ENCODE results near the gene OR56A5.

Gene OR56A5, protein sequence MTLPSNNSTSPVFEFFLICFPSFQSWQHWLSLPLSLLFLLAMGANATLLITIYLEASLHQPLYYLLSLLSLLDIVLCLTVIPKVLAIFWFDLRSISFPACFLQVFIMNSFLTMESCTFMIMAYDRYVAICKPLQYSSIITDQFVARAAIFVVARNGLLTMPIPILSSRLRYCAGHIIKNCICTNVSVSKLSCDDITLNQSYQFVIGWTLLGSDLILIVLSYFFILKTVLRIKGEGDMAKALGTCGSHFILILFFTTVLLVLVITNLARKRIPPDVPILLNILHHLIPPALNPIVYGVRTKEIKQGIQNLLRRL

DNA sequence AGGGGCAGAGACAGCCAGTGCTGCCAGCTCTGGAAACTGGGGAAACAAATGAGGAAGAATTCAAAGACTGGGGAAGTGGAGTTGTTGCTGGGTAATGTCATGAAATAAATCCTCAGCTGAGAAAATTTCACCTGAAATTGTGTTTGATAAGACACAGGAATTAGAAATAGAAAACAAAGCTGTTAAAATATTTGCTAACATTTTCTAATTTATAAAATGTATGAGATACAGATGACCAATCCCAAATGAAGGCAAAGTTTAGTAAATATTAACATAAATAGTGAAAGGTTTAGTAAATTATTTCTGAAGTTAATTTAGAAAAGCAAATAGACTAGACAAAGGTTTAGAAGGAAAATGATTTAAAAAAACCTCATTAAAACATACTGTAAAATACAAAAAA, at the start of gene OR56A5:
Gene OR56A5, minus strand, starts transcription at position 101 of the 400 bp plus-strand sequence. Its CDS starts 0 bp downstream, at position 101.
- Histone ChIP-seq H3K27ac (no peak within 1 kb of the TSS), H3K9me3 (no peaks in the 10 kb centered on the region), H3K4me3 (no peak within 1 kb of the TSS), H3K4me1 (no peaks in the 10 kb centered on the region), H3K27me3 (no peaks in the 10 kb centered on the region), H3K36me3 (no peaks in the 10 kb centered on the region)
- intact Hi-C loops (cut with DNase I; ENCODE audit: low total_unique reads): no loop called here
- TF ChIP-seq, protein P1, sequence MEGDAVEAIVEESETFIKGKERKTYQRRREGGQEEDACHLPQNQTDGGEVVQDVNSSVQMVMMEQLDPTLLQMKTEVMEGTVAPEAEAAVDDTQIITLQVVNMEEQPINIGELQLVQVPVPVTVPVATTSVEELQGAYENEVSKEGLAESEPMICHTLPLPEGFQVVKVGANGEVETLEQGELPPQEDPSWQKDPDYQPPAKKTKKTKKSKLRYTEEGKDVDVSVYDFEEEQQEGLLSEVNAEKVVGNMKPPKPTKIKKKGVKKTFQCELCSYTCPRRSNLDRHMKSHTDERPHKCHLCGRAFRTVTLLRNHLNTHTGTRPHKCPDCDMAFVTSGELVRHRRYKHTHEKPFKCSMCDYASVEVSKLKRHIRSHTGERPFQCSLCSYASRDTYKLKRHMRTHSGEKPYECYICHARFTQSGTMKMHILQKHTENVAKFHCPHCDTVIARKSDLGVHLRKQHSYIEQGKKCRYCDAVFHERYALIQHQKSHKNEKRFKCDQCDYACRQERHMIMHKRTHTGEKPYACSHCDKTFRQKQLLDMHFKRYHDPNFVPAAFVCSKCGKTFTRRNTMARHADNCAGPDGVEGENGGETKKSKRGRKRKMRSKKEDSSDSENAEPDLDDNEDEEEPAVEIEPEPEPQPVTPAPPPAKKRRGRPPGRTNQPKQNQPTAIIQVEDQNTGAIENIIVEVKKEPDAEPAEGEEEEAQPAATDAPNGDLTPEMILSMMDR (IDR thresholded peaks at IDR 0.05): no peak
- DNase-seq: no peak

DNA sequence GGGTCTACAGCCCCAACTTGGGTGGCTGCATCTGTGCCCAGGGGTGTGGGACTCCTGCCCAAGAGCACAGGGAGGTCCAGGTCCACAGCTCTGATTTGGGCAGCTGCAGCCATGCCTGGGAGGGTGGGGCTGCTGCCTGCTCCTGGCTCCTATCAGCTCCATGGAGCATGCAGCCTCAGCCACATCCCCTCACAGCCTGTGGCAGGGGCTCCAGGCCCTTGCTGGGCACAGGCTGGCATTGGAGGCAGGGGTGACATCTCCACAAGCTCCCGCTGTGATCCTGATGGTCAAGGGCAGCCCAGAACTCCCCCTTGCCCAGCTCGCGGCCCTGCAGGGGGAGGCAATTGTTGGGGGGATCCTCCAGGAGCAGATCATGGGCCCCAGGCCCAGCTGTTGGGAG, 44.7 kb upstream of the OR56A5 start:
- intact Hi-C loops (cut with DNase I; ENCODE audit: low total_unique reads): no loop called here
- no peaks in the 10 kb centered on the region for H3K27me3 ChIP-seq
- H3K27ac ChIP-seq: no peak overlapping the region
- no peaks in the 10 kb centered on the region for H3K36me3 ChIP-seq
- H3K4me1 ChIP-seq: no peaks in the 10 kb centered on the region
- no peak for DNase-seq
- peaks cover 0 to 4% (median 0%) of the 10 kb centered on the region in 3 donors for H3K9me3 ChIP-seq
- TF ChIP-seq, protein P1 (IDR thresholded peaks at IDR 0.05): no peak
- no peak overlapping the region for H3K4me3 ChIP-seq

DNA sequence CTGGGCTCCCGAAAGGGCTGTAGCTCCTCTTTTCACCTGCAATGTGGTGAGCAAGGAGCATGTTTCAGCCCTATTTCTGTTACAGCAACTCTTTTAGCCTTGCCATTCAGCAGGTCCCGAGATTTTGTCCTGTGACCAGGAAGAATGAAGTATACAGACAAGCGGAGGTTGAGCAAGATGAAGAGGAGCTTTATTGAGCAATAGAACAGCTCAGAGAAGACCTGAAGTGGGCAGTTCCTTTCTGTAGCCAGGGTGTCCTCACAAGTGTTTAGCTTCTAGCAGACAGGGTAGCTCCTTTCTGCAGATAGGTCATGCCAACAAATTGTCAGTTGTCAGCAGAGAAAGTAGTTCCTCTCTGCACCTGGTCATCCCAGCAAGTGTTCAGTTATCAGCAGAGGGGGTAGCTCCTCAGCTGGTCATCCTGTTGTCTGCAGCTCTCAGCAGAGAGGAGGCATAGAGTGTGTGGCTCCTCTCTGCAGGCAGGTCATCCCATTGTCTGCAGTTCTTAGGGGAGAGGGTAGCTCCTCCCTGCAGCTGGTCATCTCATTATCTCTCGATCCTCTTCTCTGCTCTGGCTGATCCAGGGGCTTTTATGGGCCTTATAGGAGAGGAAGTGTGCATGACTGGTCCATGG, 43.9 kb upstream of the OR56A5 start:
- Histone ChIP-seq H3K4me3 (no peak overlapping the region), H3K9me3 (peaks cover 0 to 4% (median 0%) of the 10 kb centered on the region in 3 donors), H3K4me1 (no peaks in the 10 kb centered on the region), H3K27me3 (no peaks in the 10 kb centered on the region), H3K36me3 (no peaks in the 10 kb centered on the region), H3K27ac (no peak overlapping the region)
- intact Hi-C loops (cut with DNase I; ENCODE audit: low total_unique reads): no loop called here
- DNase-seq: no peak
- TF ChIP-seq, protein P1 (IDR thresholded peaks at IDR 0.05): no peak

DNA sequence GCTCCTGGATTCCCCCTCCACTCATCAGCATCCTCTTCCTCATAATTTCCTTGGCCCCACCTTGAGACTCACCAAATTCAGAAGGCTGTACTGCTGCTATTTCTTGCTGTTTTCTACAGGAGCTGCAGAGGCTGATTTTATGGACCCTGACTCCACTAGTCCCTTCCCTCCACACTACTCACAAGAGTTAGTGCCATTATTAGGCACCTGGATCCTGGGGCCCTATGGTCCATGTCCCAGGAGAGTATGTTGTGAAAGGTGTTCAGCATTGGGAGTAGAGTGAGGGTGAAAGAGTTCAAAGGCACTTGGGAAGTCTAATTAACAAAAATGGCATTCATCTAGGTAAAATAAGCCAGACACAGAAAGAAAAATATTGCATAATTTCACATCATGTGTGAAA, 38.6 kb upstream of the OR56A5 start, which contains the start of gene OR56A4:
Gene OR56A4, minus strand, starts transcription at position 101 of the 400 bp plus-strand sequence. CDS start 3,954 bp downstream, outside the sequence.
- TF ChIP-seq, protein P1 (IDR thresholded peaks at IDR 0.05): no peak
- DNase-seq: no peak
- H3K27ac ChIP-seq: no peak within 1 kb of the TSS

DNA sequence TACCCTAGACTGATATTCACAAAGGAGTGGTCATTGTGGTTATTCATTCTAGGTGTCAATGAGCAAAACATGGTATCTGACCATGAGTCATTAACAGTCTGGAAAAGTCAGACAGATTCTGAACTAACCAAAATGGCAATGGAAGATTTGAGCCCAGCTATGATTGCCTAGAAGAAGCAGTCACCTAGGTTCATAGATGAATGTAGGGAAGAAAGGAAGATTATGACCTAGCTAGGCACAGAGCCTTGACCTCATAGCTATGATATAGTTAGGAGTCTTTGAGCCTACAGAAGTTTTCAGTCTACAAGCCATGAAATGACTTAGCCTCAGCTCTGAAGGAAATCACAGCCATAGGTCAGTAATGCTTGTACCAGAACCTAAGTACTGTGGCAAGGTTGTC, 38.1 kb upstream of the OR56A5 start:
- H3K9me3 ChIP-seq: no peaks in the 10 kb centered on the region
- H3K27me3 ChIP-seq: no peaks in the 10 kb centered on the region
- no peak overlapping the region for H3K27ac ChIP-seq
- H3K4me3 ChIP-seq: no peak overlapping the region
- H3K4me1 ChIP-seq: no peaks in the 10 kb centered on the region
- no peak for DNase-seq
- intact Hi-C loops (cut with DNase I; ENCODE audit: low total_unique reads): no loop called here
- H3K36me3 ChIP-seq: no peaks in the 10 kb centered on the region
- TF ChIP-seq, protein P1 (IDR thresholded peaks at IDR 0.05): no peak

More for the DNA sequence above, 38.6 kb upstream of the OR56A5 start, which contains the start of gene OR56A4:
- Histone ChIP-seq H3K4me3 (no peak within 1 kb of the TSS), H3K4me1 (no peaks in the 10 kb centered on the region), H3K27me3 (no peaks in the 10 kb centered on the region), H3K9me3 (no peaks in the 10 kb centered on the region), H3K36me3 (no peaks in the 10 kb centered on the region)
- intact Hi-C loops (cut with DNase I; ENCODE audit: low total_unique reads): no loop called here

Data from tibial artery (tissue), 4 donors.